Chondrocyte (in vitro differentiated cells): Measurements from ENCODE around the gene BMPR2. TPM values are rescaled to one million over a fixed set of nuclear protein-coding genes. Genes with fewer than 3 reads are reported as not detected.

Experiments
- DNase-seq: peaks from one replicate; pipeline ENCODE4 v3.0.0; 2021; ENCODE audit warnings: mixed read lengths, low spot score
- H3K27ac Mint-ChIP-seq: one replicate; pipeline ENCODE4 v1.8.0; 2021; ENCODE audit warnings: mild to moderate bottlenecking, moderate library complexity, mixed read lengths; ENCODE audit not compliant: unreplicated experiment
- H3K27me3 Mint-ChIP-seq: 2 replicates; pipeline ENCODE4 v1.8.0; 2021; ENCODE audit warnings: low read depth, mixed read lengths
- H3K36me3 Mint-ChIP-seq: 2 replicates; pipeline ENCODE4 v1.8.0; 2021; ENCODE audit warnings: low read depth, mixed read lengths
- H3K4me1 Mint-ChIP-seq: 2 replicates; pipeline ENCODE4 v1.8.0; 2021; ENCODE audit warnings: low read depth, mild to moderate bottlenecking, mixed read lengths
- H3K4me3 Mint-ChIP-seq: one replicate; pipeline ENCODE4 v1.8.0; 2021; ENCODE audit warnings: mild to moderate bottlenecking, moderate library complexity, mixed read lengths; ENCODE audit not compliant: unreplicated experiment
- H3K9me3 Mint-ChIP-seq: 2 replicates; pipeline ENCODE4 v1.8.0; 2021; ENCODE audit warnings: low read depth, mixed read lengths
- total RNA-seq: library from RNA; stranded (reverse); gene quantifications from 3 replicates; pipeline ENCODE4 v1.2.1, GENCODE V29; 2021
- TF ChIP-seq, protein P1 (sequence below): fragments of 200-600 bp; sonication (generic); IDR thresholded peaks from 2 replicates; pipeline ENCODE4 v1.5.0; 2021; ENCODE audit warnings: antibody characterized with exemption, mild to moderate bottlenecking, moderate library complexity

Gene BMPR2
- total RNA-seq, 1 donor from 2014 or later: 92.0 TPM

DNA sequence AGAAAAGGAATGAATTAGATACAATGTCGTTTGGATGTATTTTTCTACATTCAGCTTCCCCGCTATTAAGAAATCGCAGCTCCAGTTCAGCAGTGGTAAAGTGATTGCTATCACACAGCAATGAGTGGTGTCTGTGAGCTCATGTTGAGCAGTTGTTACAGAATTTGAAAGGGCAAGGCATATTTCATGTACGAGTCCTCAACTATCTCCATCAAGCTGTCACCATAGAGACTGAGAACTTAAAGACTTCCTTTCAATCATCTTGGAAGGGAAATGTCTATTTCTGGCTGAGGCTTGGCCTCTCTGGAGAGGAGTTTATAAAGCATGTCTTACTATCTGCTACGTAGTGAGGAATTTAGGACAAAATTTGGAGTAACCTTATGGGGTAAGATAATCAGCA is 234.3 kb downstream of the BMPR2 start:
- Mint-ChIP-seq H3K9me3 (no peaks in the 10 kb centered on the region), H3K4me1 (peaks cover 11% of the 10 kb centered on the region), H3K27me3 (no peaks in the 10 kb centered on the region), H3K27ac (no peak overlapping the region), H3K36me3 (no peaks in the 10 kb centered on the region), H3K4me3 (no peak overlapping the region)
- TF ChIP-seq, protein P1, sequence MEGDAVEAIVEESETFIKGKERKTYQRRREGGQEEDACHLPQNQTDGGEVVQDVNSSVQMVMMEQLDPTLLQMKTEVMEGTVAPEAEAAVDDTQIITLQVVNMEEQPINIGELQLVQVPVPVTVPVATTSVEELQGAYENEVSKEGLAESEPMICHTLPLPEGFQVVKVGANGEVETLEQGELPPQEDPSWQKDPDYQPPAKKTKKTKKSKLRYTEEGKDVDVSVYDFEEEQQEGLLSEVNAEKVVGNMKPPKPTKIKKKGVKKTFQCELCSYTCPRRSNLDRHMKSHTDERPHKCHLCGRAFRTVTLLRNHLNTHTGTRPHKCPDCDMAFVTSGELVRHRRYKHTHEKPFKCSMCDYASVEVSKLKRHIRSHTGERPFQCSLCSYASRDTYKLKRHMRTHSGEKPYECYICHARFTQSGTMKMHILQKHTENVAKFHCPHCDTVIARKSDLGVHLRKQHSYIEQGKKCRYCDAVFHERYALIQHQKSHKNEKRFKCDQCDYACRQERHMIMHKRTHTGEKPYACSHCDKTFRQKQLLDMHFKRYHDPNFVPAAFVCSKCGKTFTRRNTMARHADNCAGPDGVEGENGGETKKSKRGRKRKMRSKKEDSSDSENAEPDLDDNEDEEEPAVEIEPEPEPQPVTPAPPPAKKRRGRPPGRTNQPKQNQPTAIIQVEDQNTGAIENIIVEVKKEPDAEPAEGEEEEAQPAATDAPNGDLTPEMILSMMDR: no peak
- no peak for DNase-seq

- H3K36me3 Mint-ChIP-seq: no peaks in the 10 kb centered on the region
Measured at GRCh38 chr2:202612145-202612544, 236.0 kb downstream of the BMPR2 start.

GRCh38 chr2:202613479-202613878 is 237.4 kb downstream of the BMPR2 start:
- Mint-ChIP-seq H3K27ac (no peak overlapping the region), H3K4me1 (peaks cover 11% of the 10 kb centered on the region), H3K9me3 (no peaks in the 10 kb centered on the region), H3K4me3 (no peak overlapping the region), H3K36me3 (no peaks in the 10 kb centered on the region), H3K27me3 (no peaks in the 10 kb centered on the region)
- no peak for DNase-seq
- TF ChIP-seq, protein P1: no peak

More at GRCh38 chr2:202612145-202612544, 236.0 kb downstream of the BMPR2 start:
- no peaks in the 10 kb centered on the region for H3K9me3 Mint-ChIP-seq
- no peaks in the 10 kb centered on the region for H3K27me3 Mint-ChIP-seq
- no peak for DNase-seq
- no peak overlapping the region for H3K4me3 Mint-ChIP-seq
- H3K4me1 Mint-ChIP-seq: peaks cover 11% of the 10 kb centered on the region
- no peak overlapping the region for H3K27ac Mint-ChIP-seq
- TF ChIP-seq, protein P1: no peak

Other genes starting within 250 kb of the BMPR2 start
- gene SUMO1, start 137.7 kb upstream of the BMPR2 start, total RNA-seq: 82.1 to 88.5 TPM (median 84.6 TPM) in 3 replicates
- gene NOP58, start 110.6 kb upstream of the BMPR2 start, total RNA-seq: 30.0 to 40.5 TPM (median 32.3 TPM) in 3 replicates